K562 (cell line): ENCODE data around the gene SARS1.

ENCODE experiments used
- CEBPB ChIP-seq: fragments of 450-650 bp; IDR thresholded peaks from 2 replicates; pipeline ENCODE4 v1.6.1; 2016; ENCODE audit warnings: missing genetic modification characterization, missing compliant biosample characterization
- FOXA1 ChIP-seq: fragments of 450-650 bp; IDR thresholded peaks from 2 replicates; pipeline ENCODE4 v1.6.1; 2016; ENCODE audit warnings: mild to moderate bottlenecking, borderline replicate concordance
- HNRNPL ChIP-seq: fragments of 200-400 bp; formaldehyde crosslinking; IDR thresholded peaks from 2 replicates; pipeline ENCODE4 v1.6.1; 2017; ENCODE audit warnings: low read depth, mild to moderate bottlenecking, low read length
- HNRNPUL1 ChIP-seq: fragments of 200-400 bp; formaldehyde crosslinking; IDR thresholded peaks from 2 replicates; pipeline ENCODE4 v1.6.1; 2017; ENCODE audit warnings: low read length
- NONO ChIP-seq, 2 experiments: fragments of 200-400 bp in 1 of 2; fragments of 450-650 bp in 1 of 2; formaldehyde crosslinking in 1 of 2; IDR thresholded peaks; 2 replicates each; pipeline ENCODE4 v1.6.1; 2017; ENCODE audit warnings: low read depth in 2 of 2, mild to moderate bottlenecking in 2 of 2, moderate library complexity in 2 of 2, low read length in 1 of 2
- POLR2A ChIP-seq: fragments of 450-650 bp; conservative IDR thresholded peaks from 2 replicates; pipeline ENCODE4 v1.6.1; 2016
- SMARCA5 ChIP-seq: fragments of 450-650 bp; IDR thresholded peaks from 2 replicates; pipeline ENCODE4 v1.6.1; 2016
- SPI1 ChIP-seq: IDR thresholded peaks from 2 replicates; pipeline ENCODE4 v1.6.1; 2011; ENCODE audit warnings: low read depth, low read length, control low read depth, borderline replicate concordance
- TF ChIP-seq, protein P1 (sequence below), 2 experiments: fragments of 150-350 bp in 1 of 2; IDR thresholded peaks; 2 replicates each; pipeline ENCODE4 v1.6.1; 2012 to 2016; ENCODE audit warnings: low read depth in 2 of 2, low read length in 2 of 2, mild to moderate bottlenecking in 1 of 2, moderate library complexity in 1 of 2
- TF ChIP-seq, protein P2 (sequence below), 3 experiments: IDR thresholded peaks in 2 of 3; conservative IDR thresholded peaks in 1 of 3; 2 replicates each; pipeline ENCODE4 v1.5.1; 2011 to 2012; ENCODE audit warnings: low read length in 3 of 3, mild to moderate bottlenecking in 3 of 3, control low read depth in 2 of 3, improper control_type of control experiment in 1 of 3, inconsistent platforms in 1 of 3, low read depth in 1 of 3, mixed read lengths in 1 of 3, moderate library complexity in 1 of 3; ENCODE audit not compliant: insufficient read depth in 2 of 3
- TF ChIP-seq, protein P3 (sequence below), 2 experiments: fragments of 450-650 bp; IDR thresholded peaks; 2 replicates each; pipeline ENCODE4 v1.6.1; 2016

DNA sequence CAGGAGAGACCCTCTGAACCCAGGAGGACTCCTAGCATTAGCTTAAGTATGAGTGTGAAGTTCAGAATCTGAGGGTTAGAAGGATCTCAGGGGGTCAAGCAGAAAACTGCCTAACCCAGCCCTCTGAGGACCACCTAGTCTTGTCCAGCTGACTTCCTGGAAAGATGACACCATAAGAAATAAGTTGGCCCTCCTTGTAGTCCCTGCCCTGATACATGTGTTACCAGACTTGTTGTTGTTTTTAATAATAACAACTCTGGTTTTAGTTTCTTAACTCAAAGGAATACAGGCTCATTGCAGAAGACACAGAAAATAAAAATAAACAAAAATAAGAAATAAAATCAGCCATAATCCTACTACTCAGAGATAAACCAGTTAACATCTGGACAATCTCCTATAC is 21.8 kb upstream of the SARS1 start:
- TF ChIP-seq CEBPB (tag), result no peak
- TF ChIP-seq, protein P1, sequence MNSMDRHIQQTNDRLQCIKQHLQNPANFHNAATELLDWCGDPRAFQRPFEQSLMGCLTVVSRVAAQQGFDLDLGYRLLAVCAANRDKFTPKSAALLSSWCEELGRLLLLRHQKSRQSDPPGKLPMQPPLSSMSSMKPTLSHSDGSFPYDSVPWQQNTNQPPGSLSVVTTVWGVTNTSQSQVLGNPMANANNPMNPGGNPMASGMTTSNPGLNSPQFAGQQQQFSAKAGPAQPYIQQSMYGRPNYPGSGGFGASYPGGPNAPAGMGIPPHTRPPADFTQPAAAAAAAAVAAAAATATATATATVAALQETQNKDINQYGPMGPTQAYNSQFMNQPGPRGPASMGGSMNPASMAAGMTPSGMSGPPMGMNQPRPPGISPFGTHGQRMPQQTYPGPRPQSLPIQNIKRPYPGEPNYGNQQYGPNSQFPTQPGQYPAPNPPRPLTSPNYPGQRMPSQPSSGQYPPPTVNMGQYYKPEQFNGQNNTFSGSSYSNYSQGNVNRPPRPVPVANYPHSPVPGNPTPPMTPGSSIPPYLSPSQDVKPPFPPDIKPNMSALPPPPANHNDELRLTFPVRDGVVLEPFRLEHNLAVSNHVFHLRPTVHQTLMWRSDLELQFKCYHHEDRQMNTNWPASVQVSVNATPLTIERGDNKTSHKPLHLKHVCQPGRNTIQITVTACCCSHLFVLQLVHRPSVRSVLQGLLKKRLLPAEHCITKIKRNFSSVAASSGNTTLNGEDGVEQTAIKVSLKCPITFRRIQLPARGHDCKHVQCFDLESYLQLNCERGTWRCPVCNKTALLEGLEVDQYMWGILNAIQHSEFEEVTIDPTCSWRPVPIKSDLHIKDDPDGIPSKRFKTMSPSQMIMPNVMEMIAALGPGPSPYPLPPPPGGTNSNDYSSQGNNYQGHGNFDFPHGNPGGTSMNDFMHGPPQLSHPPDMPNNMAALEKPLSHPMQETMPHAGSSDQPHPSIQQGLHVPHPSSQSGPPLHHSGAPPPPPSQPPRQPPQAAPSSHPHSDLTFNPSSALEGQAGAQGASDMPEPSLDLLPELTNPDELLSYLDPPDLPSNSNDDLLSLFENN (IDR thresholded peaks at IDR 0.05; ENCODE audit: low read depth in 2 of 2, low read length in 2 of 2), result no peak
- no peak for TF ChIP-seq SMARCA5
- TF ChIP-seq HNRNPL, result no peak
- TF ChIP-seq, protein P2, sequence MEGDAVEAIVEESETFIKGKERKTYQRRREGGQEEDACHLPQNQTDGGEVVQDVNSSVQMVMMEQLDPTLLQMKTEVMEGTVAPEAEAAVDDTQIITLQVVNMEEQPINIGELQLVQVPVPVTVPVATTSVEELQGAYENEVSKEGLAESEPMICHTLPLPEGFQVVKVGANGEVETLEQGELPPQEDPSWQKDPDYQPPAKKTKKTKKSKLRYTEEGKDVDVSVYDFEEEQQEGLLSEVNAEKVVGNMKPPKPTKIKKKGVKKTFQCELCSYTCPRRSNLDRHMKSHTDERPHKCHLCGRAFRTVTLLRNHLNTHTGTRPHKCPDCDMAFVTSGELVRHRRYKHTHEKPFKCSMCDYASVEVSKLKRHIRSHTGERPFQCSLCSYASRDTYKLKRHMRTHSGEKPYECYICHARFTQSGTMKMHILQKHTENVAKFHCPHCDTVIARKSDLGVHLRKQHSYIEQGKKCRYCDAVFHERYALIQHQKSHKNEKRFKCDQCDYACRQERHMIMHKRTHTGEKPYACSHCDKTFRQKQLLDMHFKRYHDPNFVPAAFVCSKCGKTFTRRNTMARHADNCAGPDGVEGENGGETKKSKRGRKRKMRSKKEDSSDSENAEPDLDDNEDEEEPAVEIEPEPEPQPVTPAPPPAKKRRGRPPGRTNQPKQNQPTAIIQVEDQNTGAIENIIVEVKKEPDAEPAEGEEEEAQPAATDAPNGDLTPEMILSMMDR (IDR thresholded peaks at IDR 0.05 in 2 of 3, conservative IDR thresholded peaks at IDR 0.05 in 1 of 3; ENCODE audit: insufficient read depth in 2 of 3, low read depth in 1 of 3, low read length in 3 of 3), result no peak
- TF ChIP-seq HNRNPUL1, result no peak
- TF ChIP-seq, protein P3, sequence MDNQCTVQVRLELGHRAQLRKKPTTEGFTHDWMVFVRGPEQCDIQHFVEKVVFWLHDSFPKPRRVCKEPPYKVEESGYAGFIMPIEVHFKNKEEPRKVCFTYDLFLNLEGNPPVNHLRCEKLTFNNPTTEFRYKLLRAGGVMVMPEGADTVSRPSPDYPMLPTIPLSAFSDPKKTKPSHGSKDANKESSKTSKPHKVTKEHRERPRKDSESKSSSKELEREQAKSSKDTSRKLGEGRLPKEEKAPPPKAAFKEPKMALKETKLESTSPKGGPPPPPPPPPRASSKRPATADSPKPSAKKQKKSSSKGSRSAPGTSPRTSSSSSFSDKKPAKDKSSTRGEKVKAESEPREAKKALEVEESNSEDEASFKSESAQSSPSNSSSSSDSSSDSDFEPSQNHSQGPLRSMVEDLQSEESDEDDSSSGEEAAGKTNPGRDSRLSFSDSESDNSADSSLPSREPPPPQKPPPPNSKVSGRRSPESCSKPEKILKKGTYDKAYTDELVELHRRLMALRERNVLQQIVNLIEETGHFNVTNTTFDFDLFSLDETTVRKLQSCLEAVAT (IDR thresholded peaks at IDR 0.05), result no peak
- TF ChIP-seq SPI1, result no peak
- no peak for TF ChIP-seq POLR2A
- no peak for TF ChIP-seq NONO (IDR thresholded peaks at IDR 0.05; ENCODE audit: low read depth in 2 of 2, low read length in 1 of 2)
- TF ChIP-seq FOXA1, result no peak
